Psoas muscle (tissue), 8 donors: ENCODE results near the gene MSX1. TPM values are rescaled to one million over a fixed set of nuclear protein-coding genes. Genes with fewer than 3 reads are reported as not detected.

Experiments used
- ATAC-seq, 4 donors: fragments of 200-7000 bp; cut with Tn5 transposase; one replicate each; pipeline ENCODE4 v1.9.1; 2020; ENCODE audit warnings: moderate library complexity in 3 of 4, mild to moderate bottlenecking in 2 of 4
- DNase-seq, 2 donors: peaks; one replicate each; pipeline ENCODE4 v3.0.0-alpha.2; 2020
- H3K27ac ChIP-seq: fragments of 200-600 bp; one replicate; pipeline ENCODE4 v1.8.0; 2022
- H3K27me3 ChIP-seq, 3 donors: fragments of 200-600 bp in 1 of 3; one replicate each; pipeline versions ENCODE4 v1.6.1 to v1.8.0; 2013 to 2022; ENCODE audit warnings: low read length in 2 of 3, mild to moderate bottlenecking in 2 of 3, moderate library complexity in 1 of 3; ENCODE audit not compliant: insufficient read depth in 3 of 3
- H3K36me3 ChIP-seq, 2 donors: fragments of 200-600 bp in 1 of 2; one replicate each; pipeline versions ENCODE4 v1.6.1 to v1.8.0; 2013 to 2022; ENCODE audit warnings: low read depth in 1 of 2, mild to moderate bottlenecking in 1 of 2, moderate library complexity in 1 of 2; ENCODE audit not compliant: insufficient read depth in 1 of 2
- H3K4me1 ChIP-seq: fragments of 200-600 bp; one replicate; pipeline ENCODE4 v1.8.0; 2022
- H3K4me3 ChIP-seq: fragments of 200-600 bp; one replicate; pipeline ENCODE4 v1.8.0; 2022; ENCODE audit warnings: mild to moderate bottlenecking
- H3K9me3 ChIP-seq: fragments of 200-600 bp; one replicate; pipeline ENCODE4 v1.8.0; 2022
- WGBS, 3 donors: extraction: QIAGEN DNeasy Blood & Tissue Kit; methylation state at CpG; one replicate each; pipeline versions ENCODE4 v1.1.6 to v1.1.7; 2013; 5-methylcytosine and 5-hydroxymethylcytosine counted together
- intact Hi-C, 2 donors: fragments of 100-400 bp; cut with DNase I; formaldehyde crosslinking; loops; one replicate each; pipeline versions ENCODE4 v1.11.0 to v1.14.2; 2022
- polyA plus RNA-seq, 3 donors: library from polyadenylated mRNA; stranded (reverse); fragments of 200-250 nt; gene quantifications; one replicate each; pipeline ENCODE4 v1.2.3, GENCODE V29; 2013
- total RNA-seq, 4 donors: library from RNA; stranded (reverse); fragmentation: NEBNext Ultra II Directional in 2 of 4; extraction: Animal tissue kit (Norgen Biotek cat#: 25700) in 2 of 4; gene quantifications; one replicate each; pipeline versions ENCODE4 v1.2.1 to v1.2.4, GENCODE V29; 2021 to 2023
- TF ChIP-seq, protein P1 (sequence below): fragments of 200-600 bp; IDR thresholded peaks from one replicate; pipeline ENCODE4 v1.8.0; 2022; ENCODE audit warnings: antibody characterized with exemption
- donor health status: healthy with polysubstance abuse.
- donor health status: DM: no; HTN: no; CAD: no; lungs with moderate emphysema.
- donor health status: Bipolar disorder and iron deficiency.
- donor health status: healthy.
- donor health status: DM: yes; HTN: yes; CAD: no.
- donor health status: DM: no; HTN: no; CAD: no.
- donor health status: DM: no; HTN: no; CAD: no.
- donor health status: DM: yes; HTN: yes; CAD: no.

The MSX1 gene
- total and polyA plus RNA-seq, 7 donors, result 1.1 to 3.7 (median 1.7) TPM

DNA sequence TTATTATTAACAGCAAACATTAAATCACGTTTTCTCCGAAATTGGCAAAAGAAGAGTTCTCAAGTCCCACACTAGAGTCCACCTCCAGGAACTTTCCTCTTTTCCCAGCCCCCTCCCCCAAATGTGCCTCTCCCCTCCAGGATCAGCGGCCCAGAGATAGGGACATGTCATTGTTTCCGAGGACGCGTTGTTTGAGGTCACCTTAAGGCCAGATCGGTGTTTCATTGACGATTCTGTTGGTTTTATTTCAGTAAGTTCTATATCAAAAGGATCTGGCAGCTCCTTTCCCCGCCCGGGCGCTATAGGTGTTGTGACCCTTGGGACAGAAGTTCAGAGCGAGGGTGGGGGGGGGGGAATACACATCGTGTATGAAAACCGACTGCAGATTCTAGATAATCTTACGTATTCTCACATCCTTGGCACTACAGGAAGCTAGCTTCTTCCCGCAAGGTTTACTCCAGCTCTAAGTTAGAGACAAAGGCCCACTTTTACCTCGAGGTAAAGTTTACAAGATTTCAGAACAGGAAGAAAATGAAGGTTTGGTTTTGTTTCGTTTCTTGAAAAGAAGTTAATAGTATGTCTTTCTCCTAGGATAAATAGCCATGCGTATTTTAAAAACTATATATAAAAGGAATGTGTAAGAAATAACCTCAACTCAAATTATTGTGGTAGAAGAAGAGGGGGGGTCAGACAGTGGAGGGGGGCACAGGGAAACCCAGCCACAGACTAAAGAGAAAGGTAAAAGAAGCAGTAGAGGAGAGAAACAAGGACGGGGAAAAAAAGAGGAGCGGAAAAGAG, 739 bp upstream of the MSX1 start:
- Histone ChIP-seq H3K27me3 (peaks cover 0 to 100% (median 60%) of the 10 kb centered on the region in 3 donors), H3K4me3 (peak overlapping the region; percentile 83), H3K27ac (no peak overlapping the region), H3K9me3 (no peaks in the 10 kb centered on the region), H3K4me1 (peaks cover 8% of the 10 kb centered on the region), H3K36me3 (peaks cover 0 to 8% of the 10 kb centered on the region in 2 donors)
- TF ChIP-seq, protein P1, sequence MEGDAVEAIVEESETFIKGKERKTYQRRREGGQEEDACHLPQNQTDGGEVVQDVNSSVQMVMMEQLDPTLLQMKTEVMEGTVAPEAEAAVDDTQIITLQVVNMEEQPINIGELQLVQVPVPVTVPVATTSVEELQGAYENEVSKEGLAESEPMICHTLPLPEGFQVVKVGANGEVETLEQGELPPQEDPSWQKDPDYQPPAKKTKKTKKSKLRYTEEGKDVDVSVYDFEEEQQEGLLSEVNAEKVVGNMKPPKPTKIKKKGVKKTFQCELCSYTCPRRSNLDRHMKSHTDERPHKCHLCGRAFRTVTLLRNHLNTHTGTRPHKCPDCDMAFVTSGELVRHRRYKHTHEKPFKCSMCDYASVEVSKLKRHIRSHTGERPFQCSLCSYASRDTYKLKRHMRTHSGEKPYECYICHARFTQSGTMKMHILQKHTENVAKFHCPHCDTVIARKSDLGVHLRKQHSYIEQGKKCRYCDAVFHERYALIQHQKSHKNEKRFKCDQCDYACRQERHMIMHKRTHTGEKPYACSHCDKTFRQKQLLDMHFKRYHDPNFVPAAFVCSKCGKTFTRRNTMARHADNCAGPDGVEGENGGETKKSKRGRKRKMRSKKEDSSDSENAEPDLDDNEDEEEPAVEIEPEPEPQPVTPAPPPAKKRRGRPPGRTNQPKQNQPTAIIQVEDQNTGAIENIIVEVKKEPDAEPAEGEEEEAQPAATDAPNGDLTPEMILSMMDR, result no peak
- DNase-seq (peak in 1 of 2 donors; percentile 22), ATAC-seq (no peak)
- intact Hi-C loops, result loop anchor here (10.0 kb wide), 2 partner anchors 304 to 364 kb away; no protein-coding TSS in a partner anchor
- WGBS, 3 donors, result 28 to 32% (median 30%) methylated on average over 21 of the region's 21 CpGs

DNA sequence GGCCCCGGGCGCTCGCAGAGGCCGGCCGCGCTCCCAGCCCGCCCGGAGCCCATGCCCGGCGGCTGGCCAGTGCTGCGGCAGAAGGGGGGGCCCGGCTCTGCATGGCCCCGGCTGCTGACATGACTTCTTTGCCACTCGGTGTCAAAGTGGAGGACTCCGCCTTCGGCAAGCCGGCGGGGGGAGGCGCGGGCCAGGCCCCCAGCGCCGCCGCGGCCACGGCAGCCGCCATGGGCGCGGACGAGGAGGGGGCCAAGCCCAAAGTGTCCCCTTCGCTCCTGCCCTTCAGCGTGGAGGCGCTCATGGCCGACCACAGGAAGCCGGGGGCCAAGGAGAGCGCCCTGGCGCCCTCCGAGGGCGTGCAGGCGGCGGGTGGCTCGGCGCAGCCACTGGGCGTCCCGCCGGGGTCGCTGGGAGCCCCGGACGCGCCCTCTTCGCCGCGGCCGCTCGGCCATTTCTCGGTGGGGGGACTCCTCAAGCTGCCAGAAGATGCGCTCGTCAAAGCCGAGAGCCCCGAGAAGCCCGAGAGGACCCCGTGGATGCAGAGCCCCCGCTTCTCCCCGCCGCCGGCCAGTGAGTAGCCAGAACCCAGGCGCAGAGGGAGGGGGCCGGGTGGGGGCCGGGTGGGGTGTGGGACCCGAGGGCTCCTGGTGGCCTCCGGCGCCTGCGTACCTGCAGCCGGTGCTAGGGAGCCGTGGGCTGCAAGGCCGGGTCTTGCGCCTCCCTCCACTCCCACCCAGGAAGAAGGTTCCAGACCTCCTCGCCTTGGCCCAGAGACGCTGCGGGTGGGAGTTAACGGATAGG, 534 bp downstream of the MSX1 start:
- Histone ChIP-seq H3K27me3 (peaks cover 0 to 100% (median 64%) of the 10 kb centered on the region in 3 donors), H3K4me3 (peak overlapping the region; percentile 83), H3K27ac (peak overlapping the region; percentile 46), H3K4me1 (peaks cover 8% of the 10 kb centered on the region), H3K36me3 (peaks cover 0 to 8% of the 10 kb centered on the region in 2 donors), H3K9me3 (no peaks in the 10 kb centered on the region)
- DNase-seq (peak in 1 of 2 donors; percentile 57), ATAC-seq (peak in 3 of 4 donors; percentile 10 to 25 (median 24))
- TF ChIP-seq, protein P1, result no peak
- WGBS, 3 donors, result 0 to 1% (median 1%) methylated on average over 58 to 80 of the region's 80 CpGs
- intact Hi-C loops, result loop anchor here (10.0 kb wide), 2 partner anchors 305 to 365 kb away; no protein-coding TSS in a partner anchor

DNA sequence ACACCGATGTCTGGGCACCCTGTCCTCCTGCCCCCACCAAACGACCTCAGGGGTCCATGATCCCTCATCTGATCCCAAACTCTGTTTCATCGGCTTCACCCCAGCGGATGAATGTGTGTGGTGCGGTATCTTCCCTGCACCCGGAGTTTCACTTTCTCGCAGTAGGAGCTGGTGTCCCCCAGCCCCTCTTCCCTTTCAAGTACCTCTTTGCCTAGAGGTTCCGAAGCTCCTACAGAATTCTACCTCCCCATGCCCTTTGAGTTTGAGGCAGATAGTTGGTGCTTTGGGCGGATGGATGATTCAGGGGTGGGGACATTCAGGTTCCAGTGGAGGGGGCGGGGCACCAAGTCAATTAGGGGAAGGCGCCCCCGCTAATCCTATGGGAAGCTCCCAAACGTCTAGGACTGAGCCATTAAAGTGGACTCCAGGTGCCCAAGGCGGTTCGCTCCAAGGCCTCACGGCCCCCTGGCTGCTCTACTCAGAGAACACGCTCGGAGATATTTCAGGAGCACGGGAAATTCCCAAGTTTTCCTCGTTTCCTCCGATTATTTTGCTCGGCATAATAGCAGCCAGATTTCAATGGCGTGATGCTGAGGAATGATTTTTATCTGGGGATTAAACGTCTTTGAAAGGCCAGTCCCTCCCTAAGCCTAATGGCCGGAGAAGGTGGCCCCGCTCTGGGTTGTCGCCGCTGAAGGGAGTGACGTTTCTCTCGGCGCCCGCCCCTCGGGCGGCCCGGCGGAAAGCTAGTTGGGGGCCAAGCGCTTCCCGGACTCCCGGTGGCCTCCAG, 1.3 kb downstream of the MSX1 start:
- ATAC-seq, result peak in 2 of 4 donors; percentile 29 to 39

More for the DNA sequence above, 1.3 kb downstream of the MSX1 start:
- intact Hi-C loops, result no loop called here
- Histone ChIP-seq H3K27me3 (peaks cover 0 to 100% (median 66%) of the 10 kb centered on the region in 3 donors), H3K36me3 (peaks cover 0 to 8% of the 10 kb centered on the region in 2 donors), H3K9me3 (no peaks in the 10 kb centered on the region), H3K4me1 (peaks cover 8% of the 10 kb centered on the region), H3K27ac (peak overlapping the region; percentile 46), H3K4me3 (peak overlapping the region; percentile 83)
- 1 to 2% (median 1%) methylated on average over 39 of the region's 39 CpGs for WGBS, 3 donors
- TF ChIP-seq, protein P1, result peak; percentile 4
- DNase-seq, result peak in 1 of 2 donors; percentile 39
